H1 (cell line): ENCODE data around the gene LMNB1. TPM values are rescaled to one million over a fixed set of nuclear protein-coding genes. Genes with fewer than 3 reads are reported as not detected.
A peak's percentile ranks its signal among the peaks of the same experiment; 100 is the strongest.
"Not testable (repeated sequence)": the region's sequence is repeated elsewhere in the genome, so short reads cannot be mapped to it uniquely, and the experiment has no call there.

Experiments
- CTCF ChIA-PET: fragments of 300-600 bp; sonication (Branson Sonifier 250); formaldehyde crosslinking; loops from one replicate; lab custom pipeline; 2021; ENCODE audit not compliant: partially characterized antibody; lab: Charles Lee
- POLR2A ChIA-PET: fragments of 300-600 bp; sonication (Branson Sonifier 250); formaldehyde crosslinking; loops from one replicate; lab custom pipeline; 2021; ENCODE audit warnings: inconsistent platforms; ENCODE audit not compliant: partially characterized antibody; lab: Charles Lee
- DNase-seq, 2 experiments: peaks; one replicate each; pipeline versions ENCODE4 v3.0.0 to v3.0.0-alpha.2; 2010 to 2022; ENCODE audit warnings: low spot score in 2 of 2, low read depth in 1 of 2, mixed read lengths in 1 of 2
- FAIRE-seq: peaks from 2 replicates; lab custom pipeline; 2011; peaks lifted over from hg19 to GRCh38; lab: Jason Lieb, UNC
- H2AFZ ChIP-seq: 2 replicates; pipeline ENCODE4 v1.8.1; 2012; ENCODE audit warnings: low read length, inconsistent platforms
- H2AK5ac ChIP-seq: 2 replicates; pipeline ENCODE4 v1.6.1; 2013; ENCODE audit warnings: low read depth, low read length
- H2BK120ac ChIP-seq: replicated peaks from 2 replicates; pipeline ENCODE3; 2013; ENCODE audit warnings: low read depth, low read length, inconsistent platforms
- H2BK12ac ChIP-seq: 2 replicates; pipeline ENCODE4 v1.6.1; 2013; ENCODE audit warnings: low read depth, low read length
- H2BK15ac ChIP-seq: 2 replicates; pipeline ENCODE4 v1.6.1; 2013; ENCODE audit warnings: low read length
- H2BK20ac ChIP-seq: 2 replicates; pipeline ENCODE4 v1.6.1; 2013; ENCODE audit warnings: low read length
- H2BK5ac ChIP-seq: 2 replicates; pipeline ENCODE4 v1.6.1; 2013; ENCODE audit warnings: low read depth, low read length
- H3K14ac ChIP-seq: 2 replicates; pipeline ENCODE4 v1.6.1; 2013; ENCODE audit warnings: inconsistent platforms; ENCODE audit not compliant: insufficient read length
- H3K18ac ChIP-seq: 2 replicates; pipeline ENCODE4 v1.6.1; 2013; ENCODE audit warnings: low read length; ENCODE audit errors: extremely low read depth
- H3K23ac ChIP-seq: 2 replicates; pipeline ENCODE4 v1.6.1; 2013; ENCODE audit warnings: inconsistent platforms; ENCODE audit not compliant: insufficient read length
- H3K23me2 ChIP-seq: 2 replicates; pipeline ENCODE4 v1.6.1; 2013; ENCODE audit warnings: low read depth, low read length
- H3K27ac ChIP-seq: 2 replicates; pipeline ENCODE4 v1.6.1; 2011; ENCODE audit warnings: low read depth, low read length, inconsistent platforms
- H3K27me3 ChIP-seq, 4 experiments: replicated peaks in 1 of 4; 1 replicate in 1 of 4; 2 replicates in 3 of 4; pipeline versions ENCODE4 v1.6.1 to v1.8.1; 2011 to 2013; ENCODE audit warnings: low read length in 3 of 4, mild to moderate bottlenecking in 3 of 4, inconsistent platforms in 2 of 4, mixed read lengths in 2 of 4, moderate library complexity in 1 of 4; ENCODE audit not compliant: control insufficient read depth in 3 of 4, insufficient read depth in 3 of 4; ENCODE audit errors: extremely low read depth in 1 of 4
- H3K36me3 ChIP-seq, 4 experiments: 2 replicates each; pipeline versions ENCODE4 v1.6.1 to v1.8.1; 2011 to 2013; ENCODE audit warnings: mild to moderate bottlenecking in 4 of 4, low read length in 3 of 4, moderate library complexity in 2 of 4, control low read depth in 1 of 4, inconsistent platforms in 1 of 4; ENCODE audit not compliant: insufficient read depth in 4 of 4, control insufficient read depth in 2 of 4
- H3K4ac ChIP-seq: replicated peaks from 2 replicates; pipeline ENCODE3; 2013; ENCODE audit warnings: low read length, low read depth, mixed read lengths, inconsistent platforms; ENCODE audit not compliant: insufficient read length
- H3K4me1 ChIP-seq, 4 experiments: replicated peaks in 1 of 4; 1 replicate in 1 of 4; 2 replicates in 3 of 4; pipeline versions ENCODE4 v1.6.1 to v1.8.1; 2011 to 2013; ENCODE audit warnings: low read length in 3 of 4, inconsistent platforms in 2 of 4, mixed read lengths in 1 of 4; ENCODE audit not compliant: insufficient read depth in 4 of 4, control insufficient read depth in 3 of 4
- H3K4me2 ChIP-seq, 2 experiments: 2 replicates each; pipeline versions ENCODE4 v1.6.1 to v1.8.1; 2011 to 2013; ENCODE audit warnings: low read depth in 2 of 2, low read length in 2 of 2, control low read depth in 1 of 2, inconsistent platforms in 1 of 2, mild to moderate bottlenecking in 1 of 2; ENCODE audit not compliant: insufficient read depth in 1 of 2
- H3K4me3 ChIP-seq, 4 experiments: fragments of 200-600, 300-600 bp in 1 of 4; sonication (generic), shearing (Covaris generic), sonication (Bioruptor Twin) in 1 of 4; 2 replicates each; pipeline versions ENCODE4 v1.5.1 to v1.8.1; 2011 to 2016; ENCODE audit warnings: low read length in 4 of 4, low read depth in 3 of 4, control low read depth in 2 of 4, inconsistent platforms in 2 of 4, mild to moderate bottlenecking in 2 of 4, mixed read lengths in 1 of 4, moderate library complexity in 1 of 4; ENCODE audit not compliant: insufficient read depth in 2 of 4; ENCODE audit errors: extremely low read depth in 1 of 4
- H3K56ac ChIP-seq: replicated peaks from 2 replicates; pipeline ENCODE3; 2013; ENCODE audit warnings: low read depth, mild to moderate bottlenecking, mixed read lengths, low read length, inconsistent platforms; ENCODE audit not compliant: insufficient read length
- H3K79me1 ChIP-seq: 2 replicates; pipeline ENCODE4 v1.6.1; 2013; ENCODE audit warnings: low read depth, low read length, control low read depth
- H3K79me2 ChIP-seq, 2 experiments: 2 replicates each; pipeline versions ENCODE4 v1.6.1 to v1.8.1; 2012 to 2013; ENCODE audit warnings: low read length in 2 of 2, mild to moderate bottlenecking in 2 of 2, inconsistent platforms in 1 of 2; ENCODE audit not compliant: insufficient read depth in 2 of 2, control insufficient read depth in 1 of 2
- H3K9ac ChIP-seq, 4 experiments: replicated peaks in 1 of 4; 1 replicate in 1 of 4; 2 replicates in 3 of 4; pipeline versions ENCODE4 v1.6.1 to v1.8.1; 2011 to 2013; ENCODE audit warnings: low read depth in 3 of 4, low read length in 3 of 4, control low read depth in 2 of 4, mild to moderate bottlenecking in 2 of 4, moderate library complexity in 2 of 4, inconsistent platforms in 1 of 4; ENCODE audit errors: extremely low read depth in 1 of 4
- H3K9me3 ChIP-seq, 2 experiments: 2 replicates each; pipeline versions ENCODE4 v1.6.1 to v1.8.1; 2012 to 2013; ENCODE audit warnings: mild to moderate bottlenecking in 2 of 2, moderate library complexity in 2 of 2, control low read depth in 1 of 2, inconsistent platforms in 1 of 2, low read depth in 1 of 2, low read length in 1 of 2, mixed read lengths in 1 of 2; ENCODE audit not compliant: insufficient read depth in 2 of 2
- H4K20me1 ChIP-seq, 2 experiments: replicated peaks in 1 of 2; 2 replicates each; pipeline versions ENCODE3 to v1.8.1; 2011 to 2013; ENCODE audit warnings: inconsistent platforms in 2 of 2, low read length in 2 of 2, mild to moderate bottlenecking in 1 of 2; ENCODE audit not compliant: insufficient read depth in 2 of 2, control insufficient read depth in 1 of 2
- H4K5ac ChIP-seq: 2 replicates; pipeline ENCODE4 v1.6.1; 2013; ENCODE audit warnings: low read length, low read depth, mixed read lengths, inconsistent platforms; ENCODE audit not compliant: insufficient read length
- H4K8ac ChIP-seq: 2 replicates; pipeline ENCODE4 v1.8.0; 2013; ENCODE audit warnings: mild to moderate bottlenecking, moderate library complexity, low read length, inconsistent platforms; ENCODE audit not compliant: insufficient read depth; ENCODE audit errors: extremely low read depth
- H4K91ac ChIP-seq: replicated peaks from 2 replicates; pipeline ENCODE3; 2013; ENCODE audit warnings: low read length, mixed read lengths, inconsistent platforms; ENCODE audit not compliant: insufficient read length
- WGBS, 2 experiments: shearing (Covaris generic) in 1 of 2; methylation state at CpG; one replicate each; pipeline versions ENCODE4 v1.1.6 to v1.1.7; 2013 to 2015; ENCODE audit warnings: low lambda C conversion rate in 2 of 2, mixed read lengths in 2 of 2, inconsistent platforms in 1 of 2, low coverage in 1 of 2, missing lambda C conversion rate in 1 of 2; ENCODE audit not compliant: insufficient replicate concordance in 2 of 2, insufficient coverage in 1 of 2, insufficient read length in 1 of 2; ENCODE audit errors: extremely low coverage in 1 of 2, missing lambda C conversion rate in 1 of 2; 5-methylcytosine and 5-hydroxymethylcytosine counted together
- polyA plus RNA-seq, 7 experiments: library from polyadenylated mRNA; depleted of rRNA in 3 of 7; stranded (reverse) in 5 of 7; unstranded in 2 of 7; fragments of >200 nt in 5 of 7; fragments of 200-250 nt in 2 of 7; gene quantifications; 1 replicate in 5 of 7; 2 replicates in 1 of 7; 4 replicates in 1 of 7; pipeline versions ENCODE4 v1.2.1 to v1.2.3, GENCODE V29; 2011 to 2013; ENCODE audit warnings: missing spikeins in 2 of 7, mixed read lengths in 2 of 7
- total RNA-seq: library from RNA; stranded (reverse); fragmentation: NEBNext Ultra II Directional; extraction: Animal tissue kit (Norgen Biotek cat#: 25700); gene quantifications from 2 replicates; pipeline ENCODE4 v1.2.1, GENCODE V29; 2021

Gene LMNB1
- total and polyA plus RNA-seq, 2 of the 8 experiments (the other 6 are each of a cell fraction or from before 2014, with no cell fraction given) = 73.5 to 225 TPM

DNA sequence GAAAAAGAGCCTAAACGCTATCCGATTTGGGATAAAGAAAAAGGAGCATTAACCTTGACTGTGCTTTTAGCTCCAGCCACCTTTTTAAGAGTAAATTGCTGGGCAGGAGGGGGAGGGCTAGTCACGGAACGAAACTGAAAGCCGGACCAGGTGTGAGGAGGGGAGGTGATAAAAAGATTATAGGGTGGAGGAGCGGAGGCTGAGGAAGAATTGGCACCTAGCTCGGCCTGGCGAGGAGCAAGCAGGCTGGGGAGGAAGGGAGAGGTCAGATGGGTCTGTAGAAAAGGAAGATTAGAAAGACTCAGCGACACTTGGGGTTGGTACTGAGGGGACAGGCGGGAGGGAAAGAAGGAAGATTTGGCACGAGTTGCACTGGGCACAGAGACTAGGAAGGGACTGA, 66.4 kb downstream of the LMNB1 start:
- DNase-seq, H2AFZ ChIP-seq, H4K8ac ChIP-seq, H3K14ac ChIP-seq, H3K4ac ChIP-seq, H3K18ac ChIP-seq, H4K5ac ChIP-seq, H2BK20ac ChIP-seq, H3K23ac ChIP-seq, H3K79me1 ChIP-seq, H4K91ac ChIP-seq, H3K56ac ChIP-seq, H3K36me3 ChIP-seq, H3K9me3 ChIP-seq, H4K20me1 ChIP-seq, CTCF ChIA-PET, H2AK5ac ChIP-seq, H2BK5ac ChIP-seq, H3K23me2 ChIP-seq, H2BK120ac ChIP-seq, H3K27ac ChIP-seq, H3K27me3 ChIP-seq, H2BK15ac ChIP-seq, H2BK12ac ChIP-seq, H3K9ac ChIP-seq, FAIRE-seq: not testable (repeated sequence)
- H3K79me2 ChIP-seq = peaks cover 0 to 20% of the 10 kb centered on the region in 2 experiments; a peak in 3 of 4 replicates
- 20% methylated on average over 11 of the region's 11 CpGs; no CpG with 5 or more reads in 1 of the 2 experiments for WGBS, 2 experiments
- peak overlapping the region; percentile 11 to 55 (median 38); a peak in 6 of 8 replicates for H3K4me3 ChIP-seq
- peaks cover 2 to 19% (median 17%) of the 10 kb centered on the region in 4 experiments for H3K4me1 ChIP-seq
- POLR2A ChIA-PET = interaction anchor here (1.2 kb wide), 1 partner anchor 12 kb away, joined by 3 read pairs; no protein-coding TSS in a partner anchor
- peak overlapping the region; percentile 49 to 62 for H3K4me2 ChIP-seq
